Stimulated activated CD4-positive, alpha-beta T cell treated with anti-CD3 and anti-CD28 coated beads, Interleukin-1b, Interleukin-23, amount 100 ng/mL, for 1 hour (primary cell): ENCODE data around the gene CD96.

Experiments used
- DNase-seq, 2 donors: peaks; one replicate each; pipeline ENCODE4 v3.0.0-alpha.2; 2020; ENCODE audit warnings: low read depth in 2 of 2

CD96 gene

GRCh38 chr3:111594205-111594604 lies 52.2 kb downstream of the CD96 start:
- no peak for DNase-seq

- DNase-seq = no peak
These were observed 52.8 kb downstream of the CD96 start for GRCh38 chr3:111594781-111595180.

- DNase-seq = no peak
These were observed 53.2 kb downstream of the CD96 start, which contains the start of gene ZBED2 for GRCh38 chr3:111595232-111595631. ZBED2 (minus strand) TSS chr3:111595346; CDS start chr3:111594201, 1,145 bp downstream.

- DNase-seq = no peak
These were observed 54.3 kb downstream of the CD96 start for GRCh38 chr3:111596328-111596727.

GRCh38 chr3:111598139-111598538 lies 56.1 kb downstream of the CD96 start:
- DNase-seq = no peak

- no peak for DNase-seq
These were observed 56.6 kb downstream of the CD96 start for GRCh38 chr3:111598552-111598951.

GRCh38 chr3:111601810-111602209 lies 59.8 kb downstream of the CD96 start:
- no peak for DNase-seq

- no peak for DNase-seq
These were observed 61.7 kb downstream of the CD96 start for GRCh38 chr3:111603679-111604078.

GRCh38 chr3:111604119-111604518 lies 62.1 kb downstream of the CD96 start:
- DNase-seq = no peak

- no peak for DNase-seq
These were observed 63.0 kb downstream of the CD96 start for GRCh38 chr3:111605018-111605417.

- no peak for DNase-seq
These were observed 63.5 kb downstream of the CD96 start for GRCh38 chr3:111605493-111605892.

GRCh38 chr3:111607240-111607920 lies 65.4 kb downstream of the CD96 start:
- DNase-seq = no peak

- no peak for DNase-seq
These were observed 66.4 kb downstream of the CD96 start for GRCh38 chr3:111608383-111608782.

- DNase-seq = no peak
These were observed 67.7 kb downstream of the CD96 start for GRCh38 chr3:111609700-111610099.

- DNase-seq = peak in 1 of 2 donors; percentile 12
These were observed 68.2 kb downstream of the CD96 start for GRCh38 chr3:111610189-111610588.

GRCh38 chr3:111610612-111611054 lies 68.6 kb downstream of the CD96 start:
- no peak for DNase-seq

GRCh38 chr3:111613294-111613693 lies 71.3 kb downstream of the CD96 start:
- DNase-seq = no peak

- DNase-seq = no peak
These were observed 73.9 kb downstream of the CD96 start for GRCh38 chr3:111615880-111616279.

GRCh38 chr3:111616417-111617105 lies 74.6 kb downstream of the CD96 start:
- DNase-seq = peak in 1 of 2 donors; percentile 39

- DNase-seq = no peak
These were observed 75.4 kb downstream of the CD96 start for GRCh38 chr3:111617406-111617805.

- DNase-seq = no peak
These were observed 76.1 kb downstream of the CD96 start for GRCh38 chr3:111617912-111618601.

GRCh38 chr3:111618945-111619344 lies 76.9 kb downstream of the CD96 start:
- no peak for DNase-seq

- no peak for DNase-seq
These were observed 77.8 kb downstream of the CD96 start for GRCh38 chr3:111619833-111620232.
